ENCODE measurements around the gene TTLL4.

The TTLL4 gene

GRCh38 chr2:218788529-218789255, 78.1 kb downstream of the TTLL4 start:
- DNase-seq: no peak

DNA sequence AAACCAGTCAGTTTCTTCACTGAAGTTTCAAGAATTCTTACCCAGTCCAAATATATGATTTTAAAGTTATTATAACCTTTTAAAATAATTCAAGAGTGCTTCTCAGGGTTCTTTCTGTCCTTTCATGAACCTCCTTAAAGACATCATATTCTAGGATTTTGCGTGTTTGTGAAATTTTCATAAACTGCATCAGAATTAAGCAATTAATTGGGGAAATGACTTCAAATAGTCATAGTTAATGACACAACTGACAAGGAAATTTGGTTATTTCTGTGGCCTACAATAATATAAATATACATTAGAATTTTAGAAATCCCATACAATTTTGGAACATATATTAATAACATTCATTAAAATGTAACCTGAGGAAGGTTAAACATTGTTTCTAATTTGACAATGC, 81.8 kb downstream of the TTLL4 start:
- no peak for DNase-seq

DNA sequence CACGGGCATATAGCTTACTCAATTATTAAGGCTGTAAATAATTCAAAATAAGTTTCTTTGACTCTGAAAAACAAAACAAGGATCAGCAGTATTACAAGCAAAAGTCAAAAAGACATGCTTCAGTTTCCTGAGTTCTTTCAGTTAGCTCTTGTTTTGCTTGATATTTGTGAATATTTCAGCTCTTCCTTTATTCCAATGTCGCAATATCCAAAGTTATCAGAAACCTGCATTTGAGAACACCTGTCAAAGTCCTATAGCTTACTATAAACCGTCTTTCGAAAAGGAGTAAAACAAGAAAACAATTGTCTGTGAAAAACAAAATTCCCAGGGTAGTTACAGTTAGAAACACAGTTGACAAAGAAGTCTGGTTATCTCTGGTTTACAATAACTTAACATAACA, 86.1 kb downstream of the TTLL4 start:
- DNase-seq: no peak

- no peak for DNase-seq
These were observed 88.3 kb downstream of the TTLL4 start for GRCh38 chr2:218798767-218799504.

DNA sequence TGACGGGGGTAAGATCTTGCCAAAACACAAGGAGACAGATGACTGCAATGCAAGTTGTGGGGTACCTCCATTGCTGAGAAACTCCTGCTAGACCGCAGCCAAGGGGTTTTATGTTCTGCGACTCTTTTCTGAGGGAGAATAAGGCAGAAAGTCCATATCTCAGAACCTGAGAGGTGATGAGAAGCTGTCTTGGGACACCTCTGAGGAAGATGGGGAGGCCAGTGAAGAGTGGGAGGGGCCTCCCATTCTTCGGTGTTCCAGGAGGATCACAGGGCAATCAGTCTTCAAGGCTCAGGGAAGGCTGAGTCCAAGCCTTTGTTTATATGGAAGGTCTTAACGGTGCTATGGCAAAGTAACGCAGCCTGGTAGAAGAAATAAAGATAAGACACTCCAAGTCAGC, 89.4 kb downstream of the TTLL4 start:
- no peak for DNase-seq

DNA sequence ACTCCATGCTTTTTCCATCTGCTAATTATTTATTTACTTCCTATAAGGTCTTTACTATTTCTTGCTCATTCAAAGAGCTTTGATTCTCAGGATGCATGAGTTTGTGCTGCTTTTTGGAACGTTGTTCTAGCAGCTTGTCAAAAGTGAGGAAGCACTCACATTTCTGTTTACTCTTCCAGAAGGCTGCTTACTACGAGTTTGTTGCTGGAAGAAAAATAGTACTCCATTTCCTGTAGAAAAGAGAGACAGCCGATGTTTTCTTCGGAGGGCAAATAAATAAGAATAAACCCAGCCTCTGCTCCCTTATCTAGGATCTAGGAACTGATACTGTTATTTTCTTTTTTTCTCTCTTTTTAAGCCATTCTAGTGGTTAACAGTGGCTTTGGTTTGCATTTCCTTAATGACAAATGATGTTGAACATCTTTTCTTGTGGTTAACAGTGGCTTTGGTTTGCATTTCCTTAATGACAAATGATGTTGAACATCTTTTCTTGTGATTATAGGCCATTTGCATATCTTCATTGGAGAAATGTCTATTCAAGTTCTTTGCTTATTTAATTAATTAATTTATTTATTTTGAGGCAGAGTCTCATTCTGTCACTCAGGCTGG, 91.9 kb downstream of the TTLL4 start:
- peak in 1 of 2 donors; percentile 12 for DNase-seq

DNA sequence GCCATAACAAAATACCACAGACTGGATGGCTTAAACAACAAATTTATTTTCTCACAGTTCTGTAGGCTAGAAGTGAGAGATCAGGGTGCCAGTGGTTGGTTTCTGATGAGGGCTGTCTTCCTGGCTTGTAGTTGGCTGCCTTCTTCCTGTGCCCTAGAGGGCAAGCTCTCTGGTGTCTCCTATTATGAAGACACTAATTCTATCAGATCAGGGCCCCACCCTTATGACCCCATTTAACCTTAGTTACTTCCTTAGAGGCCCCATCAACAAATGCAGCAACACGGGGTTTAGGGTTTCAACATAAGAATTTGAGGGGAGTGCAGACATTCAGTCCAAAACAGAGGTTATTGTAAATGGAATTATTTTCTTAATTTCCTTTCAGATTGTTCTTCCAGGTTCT, 94.2 kb downstream of the TTLL4 start:
- DNase-seq: no peak
